Endothelial cell (in vitro differentiated cells): Measurements from ENCODE around the gene KLHL36. TPM values are rescaled to one million over a fixed set of nuclear protein-coding genes. Genes with fewer than 3 reads are reported as not detected.

Experiments used
- DNase-seq: peaks from one replicate; pipeline ENCODE4 v3.0.0; 2021; ENCODE audit warnings: low spot score
- H3K27ac Mint-ChIP-seq: one replicate; pipeline ENCODE4 v1.8.0; 2021; ENCODE audit warnings: mixed read lengths, inconsistent platforms; ENCODE audit not compliant: unreplicated experiment
- H3K27me3 Mint-ChIP-seq: one replicate; pipeline ENCODE4 v1.8.0; 2021; ENCODE audit warnings: mild to moderate bottlenecking, moderate library complexity, mixed read lengths, inconsistent platforms; ENCODE audit not compliant: unreplicated experiment
- H3K36me3 Mint-ChIP-seq: one replicate; pipeline ENCODE4 v1.8.0; 2021; ENCODE audit warnings: mild to moderate bottlenecking, low read depth, mixed read lengths, inconsistent platforms; ENCODE audit not compliant: unreplicated experiment
- H3K4me1 Mint-ChIP-seq: one replicate; pipeline ENCODE4 v1.8.0; 2021; ENCODE audit warnings: mild to moderate bottlenecking, mixed read lengths, inconsistent platforms; ENCODE audit not compliant: unreplicated experiment
- H3K4me3 Mint-ChIP-seq: one replicate; pipeline ENCODE4 v1.8.0; 2021; ENCODE audit warnings: mild to moderate bottlenecking, mixed read lengths, inconsistent platforms; ENCODE audit not compliant: unreplicated experiment
- H3K9me3 Mint-ChIP-seq: one replicate; pipeline ENCODE4 v1.8.0; 2021; ENCODE audit warnings: mixed read lengths, inconsistent platforms; ENCODE audit not compliant: unreplicated experiment
- CTCF ChIP-seq: fragments of 200-600 bp; sonication (generic); IDR thresholded peaks from one replicate; pipeline ENCODE4 v1.5.0; 2021; ENCODE audit warnings: antibody characterized with exemption; ENCODE audit not compliant: unreplicated experiment
- total RNA-seq: library from RNA; stranded (reverse); fragmentation: NEBNext Ultra II Directional; extraction: Animal tissue kit (Norgen Biotek cat#: 25700); gene quantifications from one replicate; pipeline ENCODE4 v1.2.1, GENCODE V29; 2021; ENCODE audit not compliant: unreplicated experiment

Gene KLHL36
- total RNA-seq, 1 donor from 2014 or later, result 40.8 TPM

- Mint-ChIP-seq H3K36me3 (peaks cover 3% of the 10 kb centered on the region), H3K27ac (no peak overlapping the region), H3K4me1 (no peaks in the 10 kb centered on the region), H3K27me3 (peaks cover 3% of the 10 kb centered on the region), H3K9me3 (no peaks in the 10 kb centered on the region), H3K4me3 (no peak overlapping the region)
- DNase-seq, result no peak
- no peak for TF ChIP-seq CTCF
These were observed 32.0 kb downstream of the KLHL36 start for GRCh38 chr16:84680165-84680842.

DNA sequence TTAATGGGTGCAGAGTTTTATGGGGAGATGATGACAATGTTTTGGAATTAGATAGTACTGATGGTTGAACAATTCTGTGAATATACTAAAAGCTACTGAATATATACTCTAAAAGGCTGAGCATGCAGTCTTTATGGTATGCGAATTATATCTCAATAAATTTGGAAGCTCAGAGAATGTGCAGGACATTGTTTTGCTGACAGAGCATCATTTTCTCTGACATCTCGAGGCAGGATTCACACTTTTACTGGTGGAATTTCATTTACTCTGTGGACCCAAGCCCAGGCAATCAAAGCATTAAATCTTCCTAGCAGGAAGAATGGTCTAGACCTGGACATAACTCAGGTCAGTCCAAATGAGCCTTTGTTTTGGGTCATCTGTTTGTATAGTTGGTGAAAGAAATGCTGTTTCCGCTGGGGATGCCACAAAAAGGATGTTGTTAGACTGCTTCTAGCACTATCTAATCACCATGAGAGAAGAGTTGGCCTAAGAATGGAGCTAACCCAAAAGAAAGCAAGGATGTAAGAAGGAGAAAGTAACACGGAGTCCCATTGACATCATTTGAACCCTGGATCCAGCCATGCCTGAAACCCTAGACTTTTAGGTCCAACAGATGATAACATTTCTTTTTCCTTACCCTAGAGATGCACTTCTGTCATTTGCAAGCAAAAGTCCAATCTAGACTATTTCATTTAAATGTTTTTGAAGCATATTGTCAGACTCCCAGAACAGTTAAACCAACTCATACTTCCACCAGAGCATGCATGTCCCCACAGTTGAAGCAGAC, 32.7 kb downstream of the KLHL36 start:
- H3K9me3 Mint-ChIP-seq, result no peaks in the 10 kb centered on the region
- DNase-seq, result no peak
- TF ChIP-seq CTCF, result no peak
- no peaks in the 10 kb centered on the region for H3K4me1 Mint-ChIP-seq
- H3K27ac Mint-ChIP-seq, result no peak overlapping the region
- H3K27me3 Mint-ChIP-seq, result peaks cover 3% of the 10 kb centered on the region
- peaks cover 3% of the 10 kb centered on the region for H3K36me3 Mint-ChIP-seq
- no peak overlapping the region for H3K4me3 Mint-ChIP-seq

- no peak overlapping the region for H3K27ac Mint-ChIP-seq
- peaks cover under 1% of the 10 kb centered on the region for H3K4me1 Mint-ChIP-seq
- no peaks in the 10 kb centered on the region for H3K27me3 Mint-ChIP-seq
- DNase-seq, result no peak
- no peaks in the 10 kb centered on the region for H3K9me3 Mint-ChIP-seq
- peaks cover under 1% of the 10 kb centered on the region for H3K36me3 Mint-ChIP-seq
- TF ChIP-seq CTCF, result no peak
- no peak overlapping the region for H3K4me3 Mint-ChIP-seq
These were observed 35.6 kb downstream of the KLHL36 start for GRCh38 chr16:84683691-84684591.

DNA sequence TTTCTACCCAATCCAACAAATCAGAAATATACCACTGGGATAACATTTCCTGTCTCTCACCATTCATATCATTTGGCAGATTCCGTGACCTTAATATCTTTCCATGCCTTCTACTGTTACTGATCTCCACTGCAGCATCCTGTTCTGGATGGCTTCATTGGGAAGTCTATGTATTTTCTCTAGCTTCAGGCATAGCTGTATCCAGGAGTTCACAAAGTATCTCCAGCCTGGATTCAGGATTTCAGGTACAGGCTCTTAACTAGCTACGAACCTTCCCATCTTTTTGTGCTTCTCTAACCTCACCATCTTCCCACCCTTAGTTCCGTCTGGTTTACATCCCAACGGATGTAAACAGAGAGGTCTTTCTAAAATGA, 36.3 kb downstream of the KLHL36 start:
- peaks cover 3% of the 10 kb centered on the region for H3K4me1 Mint-ChIP-seq
- H3K27me3 Mint-ChIP-seq, result no peaks in the 10 kb centered on the region
- no peaks in the 10 kb centered on the region for H3K36me3 Mint-ChIP-seq
- no peak for TF ChIP-seq CTCF
- no peak for DNase-seq
- H3K9me3 Mint-ChIP-seq, result no peaks in the 10 kb centered on the region
- H3K27ac Mint-ChIP-seq, result no peak overlapping the region
- no peak overlapping the region for H3K4me3 Mint-ChIP-seq
